HL-60/S4 treated with retinoic acid at 250 ng/mL for 4 days and 3 days (cell line): ENCODE data around the gene GPHN.

ENCODE experiments used
- in situ Hi-C: fragments of 300-500 bp; cut with MboI; formaldehyde crosslinking; loops from 2 replicates; pipeline ENCODE4 v1.7.0; 2022; ENCODE audit warnings: low sequenced_read_pairs

The GPHN gene

GRCh38 chr14:67133595-67134441, 625.9 kb downstream of the GPHN start:
- in situ Hi-C loops = no loop called here

GRCh38 chr14:67137744-67138371, 629.9 kb downstream of the GPHN start:
- in situ Hi-C loops = no loop called here

- in situ Hi-C loops = no loop called here
Observed at GRCh38 chr14:67140556-67140955, 632.6 kb downstream of the GPHN start.

GRCh38 chr14:67141146-67141900, 633.4 kb downstream of the GPHN start:
- in situ Hi-C loops = no loop called here

GRCh38 chr14:67151082-67151666, 643.2 kb downstream of the GPHN start:
- in situ Hi-C loops = no loop called here

GRCh38 chr14:67158566-67158965, 650.6 kb downstream of the GPHN start:
- in situ Hi-C loops = no loop called here

GRCh38 chr14:67162385-67162784, 654.4 kb downstream of the GPHN start:
- in situ Hi-C loops = no loop called here

- in situ Hi-C loops = no loop called here
Observed at GRCh38 chr14:67166450-67166853, 658.5 kb downstream of the GPHN start.

GRCh38 chr14:67167420-67168109, 659.6 kb downstream of the GPHN start:
- in situ Hi-C loops = no loop called here

GRCh38 chr14:67168110-67168441, 660.1 kb downstream of the GPHN start:
- in situ Hi-C loops = no loop called here

GRCh38 chr14:67170660-67171059, 662.7 kb downstream of the GPHN start:
- in situ Hi-C loops = no loop called here

GRCh38 chr14:67172056-67172455, 664.1 kb downstream of the GPHN start:
- in situ Hi-C loops = no loop called here

- in situ Hi-C loops = no loop called here
Observed at GRCh38 chr14:67172520-67172919, 664.6 kb downstream of the GPHN start.

GRCh38 chr14:67173719-67174118, 665.8 kb downstream of the GPHN start:
- in situ Hi-C loops = no loop called here

GRCh38 chr14:67186172-67186768, 678.3 kb downstream of the GPHN start:
- in situ Hi-C loops = no loop called here

- in situ Hi-C loops = no loop called here
Observed at GRCh38 chr14:67186789-67187584, 679.0 kb downstream of the GPHN start.

GRCh38 chr14:67187826-67188225, 679.9 kb downstream of the GPHN start:
- in situ Hi-C loops = no loop called here

GRCh38 chr14:67188326-67188725, 680.4 kb downstream of the GPHN start:
- in situ Hi-C loops = no loop called here

GRCh38 chr14:67191768-67192290, 683.9 kb downstream of the GPHN start:
- in situ Hi-C loops = no loop called here
